ENCODE measurements around the gene TRPM2.

The TRPM2 gene

GRCh38 chr21:44322621-44323325 lies 30.6 kb upstream of the TRPM2 start:
- DNase-seq = no peak

GRCh38 chr21:44323591-44323990 lies 29.8 kb upstream of the TRPM2 start:
- no peak for DNase-seq

GRCh38 chr21:44324106-44324853 lies 29.1 kb upstream of the TRPM2 start:
- no peak for DNase-seq

DNA sequence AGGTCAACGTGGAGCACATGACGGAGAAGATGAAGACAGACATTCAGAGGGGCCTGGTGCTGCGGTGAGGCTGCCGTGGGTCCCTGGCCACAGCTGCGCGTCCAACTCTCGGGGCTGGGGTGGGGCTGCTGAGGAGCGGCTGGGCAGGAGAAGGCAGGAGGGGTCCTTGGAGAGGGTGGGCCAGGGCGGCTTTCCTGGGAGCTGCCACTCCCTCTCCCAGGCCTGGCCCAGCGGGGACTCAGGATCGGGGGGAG lies 28.6 kb upstream of the TRPM2 start:
- DNase-seq = no peak

DNA sequence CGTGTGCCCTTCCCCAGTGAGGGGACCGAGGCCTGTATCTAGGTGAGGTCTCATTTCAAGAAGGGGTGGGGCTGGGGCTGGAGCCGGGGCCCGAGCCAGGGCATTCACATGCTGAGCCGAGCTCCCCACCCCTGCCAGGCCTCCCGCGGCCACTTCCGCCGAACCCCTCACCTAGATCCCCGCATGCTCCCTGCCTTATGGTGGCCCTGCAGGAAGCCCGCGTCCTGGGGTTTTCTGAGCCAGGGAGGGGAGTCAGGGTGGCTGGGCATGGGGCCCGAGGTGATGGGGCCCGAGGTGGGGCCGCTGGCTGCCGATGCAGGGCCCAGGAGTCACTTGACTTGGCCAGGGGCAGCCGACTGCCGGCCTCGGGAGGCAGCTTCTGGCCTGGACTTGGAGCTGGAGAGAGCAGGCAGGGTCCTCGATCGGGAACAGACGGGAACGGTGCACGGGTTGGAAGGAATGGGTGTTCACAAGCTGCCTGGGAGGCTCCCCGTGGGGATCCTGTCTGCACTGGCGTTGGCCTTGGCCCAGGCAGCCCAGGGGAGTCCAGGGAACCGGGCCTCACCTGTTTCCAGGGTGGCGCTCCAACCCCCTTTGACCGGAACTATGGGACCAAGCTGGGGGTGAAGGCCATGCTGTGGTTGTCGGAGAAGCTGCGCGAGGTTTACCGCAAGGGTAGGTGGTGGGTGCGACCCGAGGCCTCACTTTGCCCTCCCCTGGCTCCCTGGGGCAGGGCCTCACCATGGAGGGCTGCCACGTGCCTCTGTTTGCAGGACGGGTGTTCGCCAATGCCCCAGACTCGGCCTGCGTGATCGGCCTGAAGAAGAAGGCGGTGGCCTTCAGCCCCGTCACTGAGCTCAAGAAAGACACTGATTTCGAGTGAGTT lies 27.8 kb upstream of the TRPM2 start:
- no peak for DNase-seq

DNA sequence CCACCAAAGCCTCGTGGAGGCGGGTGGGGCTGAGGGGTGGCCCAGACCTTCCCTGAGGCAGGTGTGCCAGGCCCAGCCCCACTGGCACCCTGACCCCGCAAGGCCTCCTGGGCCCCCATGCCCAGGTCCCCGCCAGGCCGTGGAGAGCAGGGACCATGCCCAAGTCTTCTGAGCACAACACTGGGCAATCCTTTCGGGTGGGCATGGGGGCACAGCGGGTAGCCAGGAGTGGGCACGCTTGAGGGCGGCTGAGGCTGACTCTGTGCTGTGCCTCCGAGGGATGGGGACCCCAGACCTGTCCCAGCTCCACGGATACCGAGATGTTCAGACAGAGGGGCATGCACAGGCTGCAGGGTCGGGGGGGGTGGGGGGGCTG lies 27.2 kb upstream of the TRPM2 start:
- no peak for DNase-seq

- no peak for DNase-seq
These were observed 26.5 kb upstream of the TRPM2 start for GRCh38 chr21:44326716-44327602.

- no peak for DNase-seq
These were observed 25.8 kb upstream of the TRPM2 start for GRCh38 chr21:44327603-44327974.

GRCh38 chr21:44328242-44328895 lies 25.1 kb upstream of the TRPM2 start:
- DNase-seq = no peak

- peak; percentile 11 for DNase-seq
These were observed 24.1 kb upstream of the TRPM2 start for GRCh38 chr21:44329086-44329889.

- DNase-seq = no peak
These were observed 23.3 kb upstream of the TRPM2 start for GRCh38 chr21:44329971-44330681.

- DNase-seq = no peak
These were observed 22.7 kb upstream of the TRPM2 start for GRCh38 chr21:44330698-44331097.

DNA sequence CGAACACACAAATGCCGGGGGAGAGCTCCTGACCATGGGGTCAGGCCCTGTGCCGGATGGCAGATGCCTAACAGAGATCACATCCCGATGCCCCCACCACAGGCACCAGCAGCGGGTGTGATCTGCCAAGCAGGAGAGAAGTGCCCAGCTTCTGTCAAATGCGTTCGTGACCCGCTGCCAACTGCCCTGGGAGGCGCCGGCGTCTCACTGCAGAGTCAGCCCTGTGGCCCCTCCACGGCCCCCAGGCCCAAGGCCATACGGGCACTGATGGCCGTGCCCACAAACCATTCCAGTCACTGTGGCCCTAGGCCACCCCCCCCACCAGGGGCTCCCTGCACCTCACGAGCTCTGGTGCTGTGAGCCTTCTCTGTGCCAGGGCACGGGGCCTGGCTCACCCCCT lies 22.2 kb upstream of the TRPM2 start:
- DNase-seq = no peak

- DNase-seq = no peak
These were observed 21.6 kb upstream of the TRPM2 start for GRCh38 chr21:44331650-44332307.

DNA sequence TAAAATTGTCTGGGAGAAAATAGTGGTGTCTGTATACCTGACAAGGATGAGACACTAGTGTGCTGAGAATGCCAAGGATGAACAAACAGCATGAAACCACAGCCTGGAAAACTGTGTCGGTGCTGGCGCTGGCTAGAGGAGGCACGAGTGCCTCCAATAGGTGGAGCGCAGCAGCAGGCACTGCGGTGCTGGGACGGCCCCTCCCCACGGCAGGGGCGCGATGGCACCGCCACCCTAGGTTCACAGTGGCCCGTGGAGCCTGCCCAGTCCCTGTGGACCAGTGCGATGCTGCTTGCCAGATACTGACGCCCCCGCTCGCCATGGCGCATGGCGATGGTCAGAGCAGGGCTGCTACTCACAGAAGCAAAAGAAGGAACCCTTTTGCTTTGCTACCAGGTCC lies 21.0 kb upstream of the TRPM2 start:
- DNase-seq = no peak

GRCh38 chr21:44332965-44333364 lies 20.5 kb upstream of the TRPM2 start:
- DNase-seq = no peak

DNA sequence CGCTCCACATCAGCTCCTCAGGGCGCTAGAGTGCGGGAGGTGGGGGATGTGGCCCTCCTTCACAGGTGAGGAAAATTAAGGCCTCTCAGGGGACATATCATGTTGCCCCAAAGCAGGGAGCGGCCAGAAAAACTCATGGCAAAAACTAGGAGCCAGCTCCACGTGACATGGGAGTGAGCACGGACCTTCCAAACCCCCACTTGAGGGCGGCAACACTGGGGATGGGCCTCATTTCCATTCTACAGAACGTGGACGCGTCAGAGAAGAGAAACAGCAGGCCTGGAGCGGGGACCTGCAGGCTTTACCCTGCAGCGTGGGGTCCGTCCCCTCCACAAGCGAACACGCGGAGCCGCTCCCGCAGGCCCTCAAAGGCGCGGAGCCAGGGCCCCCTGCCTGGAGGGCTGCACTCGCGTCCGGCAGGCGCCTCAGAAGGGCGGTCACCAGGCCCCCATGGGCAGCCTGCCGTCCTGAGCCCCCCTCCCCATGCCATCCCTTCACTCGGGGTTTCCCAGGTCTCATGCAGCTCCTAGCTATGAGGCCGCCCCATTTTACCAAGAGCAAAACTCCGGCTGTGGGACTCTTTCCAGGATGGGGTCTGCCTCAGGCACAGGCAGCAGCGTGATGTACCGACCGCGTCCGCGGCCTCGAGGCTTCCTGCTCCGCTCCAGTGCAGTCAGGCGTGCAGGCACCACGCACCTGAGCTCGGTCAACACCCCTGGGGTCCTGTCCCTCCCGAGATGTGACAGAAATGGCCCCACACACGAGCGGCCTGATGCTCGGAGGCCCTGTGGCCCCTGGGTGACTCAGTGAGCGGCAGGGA lies 19.7 kb upstream of the TRPM2 start:
- no peak for DNase-seq

- no peak for DNase-seq
These were observed 18.9 kb upstream of the TRPM2 start for GRCh38 chr21:44334329-44335030.
